ENCODE results near the gene RIC3. TPM values are rescaled to one million over a fixed set of nuclear protein-coding genes. Genes with fewer than 3 reads are reported as not detected.

RIC3 gene
- total RNA-seq, 1 experiment from 2014 or later, result not detected

- H3K9me3 ChIP-seq (ENCODE audit: control insufficient read depth in 1 of 2, insufficient read depth in 1 of 2, low read depth in 1 of 2, low read length in 2 of 2), result no peaks in the 10 kb centered on the region
- intact Hi-C loops (cut with micrococcal nuclease), result loop anchor here (1.0 to 10.0 kb wide), 5 partner anchors 58 to 997 kb away; no protein-coding TSS in a partner anchor
- no peaks in the 10 kb centered on the region for H3K79me2 ChIP-seq (ENCODE audit: insufficient read depth, low read length)
- DNase-seq (ENCODE audit: low read depth, low spot score), result no peak
- peaks cover 0 to 10% of the 10 kb centered on the region in 2 experiments; a peak in 2 of 4 replicates for H3K4me1 ChIP-seq (ENCODE audit: control insufficient read depth in 1 of 2, insufficient read depth in 2 of 2, low read length in 2 of 2)
- H2AFZ ChIP-seq (ENCODE audit: low read depth, low read length, poor library complexity, severe bottlenecking), result no peak overlapping the region
- H3K27me3 ChIP-seq (ENCODE audit: insufficient read depth, low read length), result no peaks in the 10 kb centered on the region
- ChIA-PET CTCF (interaction anchor here (0.7 to 4.7 kb wide), 9 partner anchors 8 to 994 kb away, joined by 3 to 121 read pairs (median 4); no protein-coding TSS in a partner anchor), RAD21 (ENCODE audit: low non-redundant PET in 1 of 2, low total read pairs in 2 of 2, uncharacterized antibody in 2 of 2, unreplicated experiment in 2 of 2) (interaction anchor here (1.9 to 3.1 kb wide), 3 partner anchors 58 to 85 kb away, joined by 9 to 14 read pairs (median 9); no protein-coding TSS in a partner anchor), POLR2A (no interaction called here)
- no peak overlapping the region for H3K4me2 ChIP-seq (ENCODE audit: low read length)
- no peak overlapping the region for H3K27ac ChIP-seq (ENCODE audit: low read depth, low read length)
- no TSS peak for BruUV-seq (replicated peaks)
- no peak for TF ChIP-seq EZH2 (IDR thresholded peaks at IDR 0.05)
- TF ChIP-seq YY1 (IDR thresholded peaks at IDR 0.05; ENCODE audit: extremely low read depth, insufficient replicate concordance, low read depth, low read length), result no peak
- no peak for TF ChIP-seq ZFX (IDR thresholded peaks at IDR 0.05)
- TF ChIP-seq SRF (IDR thresholded peaks at IDR 0.05; ENCODE audit: low read depth), result no peak
- no peak for TF ChIP-seq RAD21 (IDR thresholded peaks at IDR 0.05; ENCODE audit: low read depth)
- no peak for TF ChIP-seq REST (IDR thresholded peaks at IDR 0.05; ENCODE audit: low read depth)
- TF ChIP-seq POLR2AphosphoS5 (IDR thresholded peaks at IDR 0.05; ENCODE audit: low read depth, low read length), result no peak
- no peak for TF ChIP-seq JUND (IDR thresholded peaks at IDR 0.05)
- TF ChIP-seq, protein P1, sequence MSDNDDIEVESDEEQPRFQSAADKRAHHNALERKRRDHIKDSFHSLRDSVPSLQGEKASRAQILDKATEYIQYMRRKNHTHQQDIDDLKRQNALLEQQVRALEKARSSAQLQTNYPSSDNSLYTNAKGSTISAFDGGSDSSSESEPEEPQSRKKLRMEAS (IDR thresholded peaks at IDR 0.05), result no peak
- no peak for TF ChIP-seq CEBPB (IDR thresholded peaks at IDR 0.05; ENCODE audit: low read depth)
- no peak for TF ChIP-seq EGR1 (IDR thresholded peaks at IDR 0.05; ENCODE audit: low read depth)
- no peak for TF ChIP-seq TCF7L2 (IDR thresholded peaks at IDR 0.05; ENCODE audit: borderline replicate concordance, extremely low read depth, insufficient read depth, insufficient read length)
- TF ChIP-seq ATF3 (IDR thresholded peaks at IDR 0.05), result no peak
- TF ChIP-seq POLR2A (IDR thresholded peaks at IDR 0.05; ENCODE audit: borderline replicate concordance, extremely low read depth, insufficient read depth, insufficient read length), result no peak
- ATAC-seq, result no peak
- H3K36me3 ChIP-seq (ENCODE audit: control insufficient read depth in 1 of 2, insufficient read depth in 2 of 2, low read length in 2 of 2), result no peaks in the 10 kb centered on the region
- no peaks in the 10 kb centered on the region for H3K9me2 ChIP-seq (ENCODE audit: insufficient read depth)
- H3K9ac ChIP-seq (ENCODE audit: low read length), result no peak overlapping the region
- no peak overlapping the region for H3K4me3 ChIP-seq (replicated peaks in 1 of 2; ENCODE audit: low read depth in 1 of 2, low read length in 2 of 2)
- no peaks in the 10 kb centered on the region for H4K20me1 ChIP-seq (ENCODE audit: insufficient read depth)
These were observed 77.1 kb downstream of the RIC3 start for GRCh38 chr11:8091721-8092120.
